K562 (cell line): ENCODE measurements around the gene PLXNA2. TPM values are rescaled to one million over a fixed set of nuclear protein-coding genes. Genes with fewer than 3 reads are reported as not detected.

ENCODE experiments used
- ATAC-seq: fragments of 200-7000 bp; cut with Tn5 transposase; 3 replicates; pipeline ENCODE4 v1.9.1; 2020; ENCODE audit warnings: moderate library complexity
- BruUV-seq: library from RNA; stranded (reverse); fragments of 400-500 nt; replicated peaks from 2 replicates; lab custom pipeline; 2021; lab: Mats Ljungman, UMichigan
- CTCF ChIA-PET: fragments of 300-600 bp; formaldehyde crosslinking; extraction: SDS; loops from one replicate; lab custom pipeline; 2021; ENCODE audit warnings: low intra/inter-chr PET ratio; lab: Yijun Ruan, JAX
- POLR2A ChIA-PET: fragments of 300-600, 350-650 bp; sonication (Branson Sonifier 250); formaldehyde crosslinking; extraction: SDS; loops from one replicate; lab custom pipeline; 2021; ENCODE audit warnings: antibody characterized with exemption, inconsistent platforms; lab: Yijun Ruan, JAX
- DNase-seq, 4 experiments: peaks; one replicate each; pipeline versions ENCODE4 v3.0.0 to v3.0.0-alpha.2; 2011 to 2018; ENCODE audit warnings: low spot score in 3 of 4, mixed read lengths in 3 of 4; ENCODE audit errors: extremely low read depth in 1 of 4
- FAIRE-seq: peaks from 2 replicates; lab custom pipeline; 2011; peaks lifted over from hg19 to GRCh38; lab: Jason Lieb, UNC
- H2AFZ ChIP-seq: 2 replicates; pipeline ENCODE4 v1.6.0; 2011; ENCODE audit warnings: low read depth, low read length, control low read depth, inconsistent platforms
- H3K27ac ChIP-seq: fragments of 200-600 bp; 3 replicates; pipeline ENCODE4 v1.8.0; 2011; ENCODE audit warnings: low read depth, mild to moderate bottlenecking, control low read depth, inconsistent platforms, low read length, moderate library complexity, mixed read lengths; ENCODE audit errors: extremely low read depth
- H3K27me3 ChIP-seq, 2 experiments: fragments of 300-600 bp in 1 of 2; 2 replicates in 1 of 2; 3 replicates in 1 of 2; pipeline versions ENCODE4 v1.6.0 to v1.8.0; 2011; ENCODE audit warnings: inconsistent platforms in 2 of 2, low read length in 2 of 2, mild to moderate bottlenecking in 1 of 2, mixed read lengths in 1 of 2, moderate library complexity in 1 of 2; ENCODE audit not compliant: control insufficient read depth in 2 of 2, insufficient read depth in 2 of 2
- H3K36me3 ChIP-seq: fragments of 300-600 bp; 3 replicates; pipeline ENCODE4 v1.8.0; 2011; ENCODE audit warnings: mild to moderate bottlenecking, low read length, inconsistent platforms; ENCODE audit not compliant: control insufficient read depth, insufficient read depth
- H3K4me1 ChIP-seq, 2 experiments: fragments of 200-600 bp in 1 of 2; replicated peaks in 1 of 2; 2 replicates in 1 of 2; 3 replicates in 1 of 2; pipeline versions ENCODE4 v1.5.1 to v1.8.0; 2011; ENCODE audit warnings: inconsistent platforms in 2 of 2, low read length in 2 of 2, mild to moderate bottlenecking in 1 of 2, mixed read lengths in 1 of 2, moderate library complexity in 1 of 2; ENCODE audit not compliant: control insufficient read depth in 2 of 2, insufficient read depth in 2 of 2
- H3K4me2 ChIP-seq: 2 replicates; pipeline ENCODE4 v1.6.1; 2011; ENCODE audit warnings: low read length, control low read depth, inconsistent platforms, mixed read lengths; ENCODE audit not compliant: insufficient read depth
- H3K4me3 ChIP-seq: fragments of 200-600 bp; sonication (generic), shearing (Covaris generic); 2 replicates; pipeline ENCODE4 v1.5.1; 2016; ENCODE audit warnings: control low read depth, inconsistent platforms
- H3K79me2 ChIP-seq: fragments of 200-600 bp; 3 replicates; pipeline ENCODE4 v1.8.0; 2011; ENCODE audit warnings: low read length, inconsistent platforms; ENCODE audit not compliant: control insufficient read depth, insufficient read depth
- H3K9ac ChIP-seq, 2 experiments: 2 replicates each; pipeline versions ENCODE4 v1.6.0 to v1.6.1; 2011; ENCODE audit warnings: low read depth in 2 of 2, low read length in 2 of 2, control low read depth in 1 of 2, inconsistent platforms in 1 of 2, mild to moderate bottlenecking in 1 of 2, mixed read lengths in 1 of 2; ENCODE audit not compliant: insufficient read depth in 1 of 2
- H3K9me1 ChIP-seq: one replicate; pipeline ENCODE4 v1.6.0; 2011; ENCODE audit warnings: inconsistent platforms, mild to moderate bottlenecking, low read length, moderate library complexity; ENCODE audit not compliant: control insufficient read depth, insufficient read depth
- H3K9me3 ChIP-seq: replicated peaks from 2 replicates; pipeline ENCODE4 v1.5.1; 2011; ENCODE audit warnings: low read depth, low read length, inconsistent platforms; ENCODE audit not compliant: control insufficient read depth, insufficient read depth
- H4K20me1 ChIP-seq: replicated peaks from 2 replicates; pipeline ENCODE4 v1.6.1; 2011; ENCODE audit warnings: low read length, inconsistent platforms, mixed read lengths; ENCODE audit not compliant: control insufficient read depth, insufficient read depth
- BCOR ChIP-seq: fragments of 450-650 bp; IDR thresholded peaks from 2 replicates; pipeline ENCODE4 v1.6.1; 2016
- HDAC1 ChIP-seq, 2 experiments: fragments of 450-650 bp; IDR thresholded peaks; 2 replicates each; pipeline ENCODE4 v1.6.1; 2016 to 2017; ENCODE audit warnings: inconsistent platforms in 1 of 2, mild to moderate bottlenecking in 1 of 2, moderate library complexity in 1 of 2
- MTA2 ChIP-seq: fragments of 450-650 bp; IDR thresholded peaks from 2 replicates; pipeline ENCODE4 v1.6.1; 2016; ENCODE audit warnings: low read depth
- TAF15 ChIP-seq: fragments of 200-400 bp; formaldehyde crosslinking; IDR thresholded peaks from 2 replicates; pipeline ENCODE4 v1.6.1; 2017; ENCODE audit warnings: mild to moderate bottlenecking, low read depth, low read length, moderate library complexity
- YBX1 ChIP-seq: fragments of 450-650 bp; IDR thresholded peaks from 2 replicates; pipeline ENCODE4 v1.7.1; 2016; ENCODE audit warnings: mild to moderate bottlenecking
- ZNF174 ChIP-seq: fragments of 250-450 bp; sonication (Bioruptor Pico); IDR thresholded peaks from 2 replicates; pipeline ENCODE4 v1.4.0; 2020; ENCODE audit warnings: mild to moderate bottlenecking
- ZNF184 ChIP-seq: sonication (generic); formaldehyde crosslinking; IDR thresholded peaks from 2 replicates; pipeline ENCODE4 v1.5.0; 2020; ENCODE audit warnings: missing genetic modification reagents
- ZNF316 ChIP-seq: fragments of 450-650 bp; IDR thresholded peaks from 2 replicates; pipeline ENCODE4 v1.6.1; 2016
- ZNF551 ChIP-seq: fragments of 250-450 bp; sonication (Bioruptor Pico); IDR thresholded peaks from 2 replicates; pipeline ENCODE4 v1.5.0; 2021; ENCODE audit warnings: mild to moderate bottlenecking, moderate library complexity
- ZNF586 ChIP-seq: fragments of 450-650 bp; formaldehyde crosslinking; conservative IDR thresholded peaks from 2 replicates; pipeline ENCODE4 v1.4.0; 2020; ENCODE audit warnings: mild to moderate bottlenecking, moderate library complexity
- ZSCAN29 ChIP-seq: fragments of 450-650 bp; IDR thresholded peaks from 2 replicates; pipeline ENCODE4 v1.6.1; 2017
- WGBS: fragments of 100-300 bp; shearing (Covaris generic); methylation state at CpG from one replicate; pipeline ENCODE4 v1.1.6; 2016; ENCODE audit warnings: low coverage, mixed read lengths; ENCODE audit not compliant: insufficient coverage; ENCODE audit errors: missing lambda C conversion rate; 5-methylcytosine and 5-hydroxymethylcytosine counted together
- in situ Hi-C: fragments of 300-500 bp; cut with MboI; formaldehyde crosslinking; loops from 4 replicates; pipeline ENCODE4 v1.15.0; 2018; ENCODE audit warnings: inconsistent platforms, mixed read lengths
- intact Hi-C: fragments of 100-400 bp; cut with micrococcal nuclease; formaldehyde crosslinking; loops from 2 replicates; pipeline ENCODE4 v1.14.2; 2022
- polyA plus RNA-seq, 8 experiments: library from polyadenylated mRNA; depleted of rRNA in 4 of 8; stranded (reverse) in 5 of 8; unstranded in 3 of 8; fragments of >200 nt; fragmentation: Nextera tagmentation in 2 of 8; fragmentation: Illumina TruSeq in 1 of 8; extraction: Ambion mirVana in 2 of 8; extraction: Trizol in 1 of 8; gene quantifications; 2 replicates each; pipeline versions ENCODE4 v1.2.1 to v1.2.3, GENCODE V29; 2011 to 2014; ENCODE audit warnings: inconsistent platforms in 1 of 8, missing spikeins in 1 of 8
- total RNA-seq, 7 experiments: library from RNA; depleted of rRNA in 6 of 7; stranded (reverse); fragments of >200 nt in 6 of 7; fragmentation: Illumina TruSeq in 2 of 7; extraction: Trizol in 2 of 7; gene quantifications; 2 replicates each; pipeline versions ENCODE4 v1.2.1 to v1.2.3, GENCODE V29; 2011 to 2021; ENCODE audit warnings: low replicate concordance in 1 of 7
- TF ChIP-seq, protein P1 (sequence below): sonication (generic); formaldehyde crosslinking; IDR thresholded peaks from 2 replicates; pipeline ENCODE4 v1.4.0; 2020; ENCODE audit warnings: mild to moderate bottlenecking, missing genetic modification reagents

Gene PLXNA2
- total and polyA plus RNA-seq, 9 of the 15 experiments (the other 6 are each of a cell fraction or from before 2014, with no cell fraction given): 0.01 to 1.3 (median 0.32) TPM

DNA sequence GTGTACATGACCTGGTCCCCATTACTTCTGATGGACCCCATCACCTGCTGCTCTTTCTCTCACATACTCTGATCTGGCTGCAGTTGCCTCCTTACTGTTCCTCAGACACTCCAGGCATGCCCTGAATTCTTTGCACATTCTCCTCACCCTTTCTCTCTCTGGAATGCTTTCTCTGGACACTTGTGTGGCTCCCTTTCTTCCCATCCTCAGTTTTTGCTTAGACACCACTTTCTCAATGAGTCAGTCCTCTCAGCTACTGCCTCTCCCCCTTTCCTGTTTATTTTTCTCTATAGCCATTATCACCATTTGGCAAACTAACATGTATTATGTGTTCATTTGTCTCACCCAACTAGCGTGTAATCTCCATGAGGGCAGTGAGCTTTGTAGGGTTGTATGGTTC, 28.1 kb downstream of the PLXNA2 start:
- Histone ChIP-seq H3K9me3 (no peaks in the 10 kb centered on the region), H3K4me3 (no peak overlapping the region), H3K9me1 (no peaks in the 10 kb centered on the region), H3K79me2 (no peaks in the 10 kb centered on the region), H3K9ac (no peak overlapping the region), H3K27me3 (no peaks in the 10 kb centered on the region; a peak in 1 of 5 replicates), H3K27ac (no peak overlapping the region), H3K4me1 (peaks cover 36 to 45% of the 10 kb centered on the region in 2 experiments), H3K4me2 (no peak overlapping the region), H3K36me3 (no peaks in the 10 kb centered on the region), H4K20me1 (no peaks in the 10 kb centered on the region), H2AFZ (no peak overlapping the region)
- peak; percentile 35; the same call in 1 of the 2 replicates for TF ChIP-seq ZNF316
- TF ChIP-seq, protein P1, sequence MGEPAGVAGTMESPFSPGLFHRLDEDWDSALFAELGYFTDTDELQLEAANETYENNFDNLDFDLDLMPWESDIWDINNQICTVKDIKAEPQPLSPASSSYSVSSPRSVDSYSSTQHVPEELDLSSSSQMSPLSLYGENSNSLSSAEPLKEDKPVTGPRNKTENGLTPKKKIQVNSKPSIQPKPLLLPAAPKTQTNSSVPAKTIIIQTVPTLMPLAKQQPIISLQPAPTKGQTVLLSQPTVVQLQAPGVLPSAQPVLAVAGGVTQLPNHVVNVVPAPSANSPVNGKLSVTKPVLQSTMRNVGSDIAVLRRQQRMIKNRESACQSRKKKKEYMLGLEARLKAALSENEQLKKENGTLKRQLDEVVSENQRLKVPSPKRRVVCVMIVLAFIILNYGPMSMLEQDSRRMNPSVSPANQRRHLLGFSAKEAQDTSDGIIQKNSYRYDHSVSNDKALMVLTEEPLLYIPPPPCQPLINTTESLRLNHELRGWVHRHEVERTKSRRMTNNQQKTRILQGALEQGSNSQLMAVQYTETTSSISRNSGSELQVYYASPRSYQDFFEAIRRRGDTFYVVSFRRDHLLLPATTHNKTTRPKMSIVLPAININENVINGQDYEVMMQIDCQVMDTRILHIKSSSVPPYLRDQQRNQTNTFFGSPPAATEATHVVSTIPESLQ (CRISPR knock-in tag): no peak
- DNase-seq (no peak), FAIRE-seq (no peak), ATAC-seq (no peak)
- WGBS: 81% methylated on average over 1 of the region's 1 CpG
- intact Hi-C loops: no loop called here
- CTCF ChIA-PET: no interaction called here
- no TSS peak for BruUV-seq
- in situ Hi-C loops: no loop called here
- POLR2A ChIA-PET: interaction anchor here (0.7 to 1.4 kb wide), 4 partner anchors 10 to 29 kb away, joined by 3 to 6 read pairs (median 4); no protein-coding TSS in a partner anchor

DNA sequence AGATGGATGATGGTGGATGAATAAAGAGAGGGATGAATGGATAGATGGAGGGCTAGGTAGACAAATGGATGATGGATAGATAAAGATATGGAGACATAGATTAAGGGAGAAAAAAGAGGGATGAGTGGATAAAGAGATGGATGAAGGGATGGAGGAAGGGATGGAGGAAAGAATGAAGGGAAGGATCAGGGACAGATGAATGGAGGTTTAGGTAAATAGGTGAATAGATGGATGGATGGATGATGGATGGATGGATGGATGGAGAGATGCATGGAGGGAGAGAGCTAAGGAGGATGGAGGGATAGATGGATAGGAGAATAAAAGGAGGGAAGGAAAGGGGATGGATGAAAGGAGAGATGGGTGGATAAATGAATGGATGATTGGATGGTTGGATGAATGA, 28.8 kb downstream of the PLXNA2 start:
- no peak for ATAC-seq
- intact Hi-C loops: no loop called here
- no TSS peak for BruUV-seq
- TF ChIP-seq MTA2 (no peak), YBX1 (0 out of 2 replicates have a peak, but pooled peaks have one; percentile 33), ZNF551 (CRISPR knock-in tag) (no peak), HDAC1 (IDR thresholded peaks at IDR 0.05) (0 out of 4 replicates have a peak, but pooled peaks of 1 of the 2 experiments have one; percentile 15), ZNF174 (no peak), ZSCAN29 (no peak), BCOR (0 out of 2 replicates have a peak, but pooled peaks have one; percentile 39), ZNF586 (CRISPR knock-in tag) (no peak), ZNF184 (CRISPR knock-in tag) (no peak), TAF15 (no peak)

More for the DNA sequence above, 28.8 kb downstream of the PLXNA2 start:
- in situ Hi-C loops: no loop called here
- Histone ChIP-seq H3K27ac (no peak overlapping the region), H4K20me1 (no peaks in the 10 kb centered on the region), H2AFZ (no peak overlapping the region), H3K36me3 (no peaks in the 10 kb centered on the region), H3K4me1 (peaks cover 29 to 38% of the 10 kb centered on the region in 2 experiments), H3K9me1 (no peaks in the 10 kb centered on the region), H3K9me3 (no peaks in the 10 kb centered on the region), H3K4me2 (no peak overlapping the region), H3K4me3 (no peak overlapping the region), H3K9ac (no peak overlapping the region), H3K79me2 (no peaks in the 10 kb centered on the region), H3K27me3 (no peaks in the 10 kb centered on the region; a peak in 1 of 5 replicates)
- ChIA-PET POLR2A (interaction anchor here (0.7 to 1.3 kb wide), 4 partner anchors 9 to 28 kb away, joined by 3 to 6 read pairs (median 4); no protein-coding TSS in a partner anchor), CTCF (no interaction called here)
- FAIRE-seq (no peak), DNase-seq (no peak)
